ENCODE data around the gene CATSPER1. TPM values are rescaled to one million over a fixed set of nuclear protein-coding genes. Genes with fewer than 3 reads are reported as not detected.

The CATSPER1 gene
- total and polyA plus RNA-seq, 11 donors, result 0.12 to 0.91 (median 0.35) TPM; not detected in 8

- peaks cover 0 to 6% (median 0%) of the 10 kb centered on the region in 12 donors for H3K4me1 ChIP-seq
- WGBS, 4 donors, result 77 to 86% (median 81%) methylated on average over 9 of the region's 9 CpGs
- H3K27me3 ChIP-seq, result no peaks in the 10 kb centered on the region
- TF ChIP-seq CTCF (IDR thresholded peaks at IDR 0.05) (no peak), POLR2A (IDR thresholded peaks at IDR 0.05) (no peak)
- no peak overlapping the region for H3K27ac ChIP-seq
- no peak for ATAC-seq
- no peaks in the 10 kb centered on the region for H3K36me3 ChIP-seq
- no peak overlapping the region for H3K4me3 ChIP-seq
- intact Hi-C loops (cut with DNase I), result loop anchor here in 9 of 10 donors (5.0 to 10.0 kb wide), 8 partner anchors 103 to 283 kb away; partner anchors contain the start of genes KAT5 (in 5 of the 9), AP5B1 (in 2 of the 9) and FIBP (in 2 of the 9)
- no peaks in the 10 kb centered on the region for H3K9me3 ChIP-seq
- DNase-seq, result no peak
Observed at GRCh38 chr11:65987336-65987735, 38.9 kb downstream of the CATSPER1 start.

GRCh38 chr11:65983589-65983987 is 42.7 kb downstream of the CATSPER1 start:
- intact Hi-C loops (cut with DNase I), result loop anchor here in 4 of 10 donors (10.0 kb wide), 3 partner anchors 99 to 279 kb away; partner anchors contain the start of genes FIBP (in 2 of the 4) and KAT5 (in 2 of the 4)
- TF ChIP-seq CTCF (IDR thresholded peaks at IDR 0.05) (no peak), POLR2A (IDR thresholded peaks at IDR 0.05) (no peak)
- Histone ChIP-seq H3K9me3 (no peaks in the 10 kb centered on the region), H3K36me3 (peaks cover 0 to 18% (median 10%) of the 10 kb centered on the region in 9 donors), H3K27ac (no peak overlapping the region), H3K4me1 (no peaks in the 10 kb centered on the region), H3K4me3 (no peak overlapping the region), H3K27me3 (no peaks in the 10 kb centered on the region)
- ATAC-seq (peak in 1 of 4 donors; percentile 5), DNase-seq (no peak)
- WGBS, 4 donors, result 78 to 100% (median 83%) methylated on average over 2 to 5 of the region's 5 CpGs; no CpG with 5 or more reads in 1 of the 4 donors

GRCh38 chr11:65982824-65983588 is 43.3 kb downstream of the CATSPER1 start:
- peaks cover 0 to 24% (median 15%) of the 10 kb centered on the region in 9 donors for H3K36me3 ChIP-seq
- no peak overlapping the region for H3K27ac ChIP-seq
- 69 to 81% (median 73%) methylated on average over 20 to 22 of the region's 22 CpGs for WGBS, 4 donors
- no peaks in the 10 kb centered on the region for H3K27me3 ChIP-seq
- no peak overlapping the region for H3K4me3 ChIP-seq
- H3K4me1 ChIP-seq, result no peaks in the 10 kb centered on the region
- no peaks in the 10 kb centered on the region for H3K9me3 ChIP-seq
- no peak for ATAC-seq
- no peak for TF ChIP-seq POLR2A (IDR thresholded peaks at IDR 0.05)
- TF ChIP-seq CTCF (IDR thresholded peaks at IDR 0.05), result no peak
- no peak for DNase-seq
- intact Hi-C loops (cut with DNase I), result loop anchor here in 4 of 10 donors (10.0 kb wide), 3 partner anchors 98 to 278 kb away; partner anchors contain the start of genes FIBP (in 2 of the 4) and KAT5 (in 2 of the 4)
